Liver (tissue), 9 donors: ENCODE measurements around the gene MCCD1. TPM values are rescaled to one million over a fixed set of nuclear protein-coding genes. Genes with fewer than 3 reads are reported as not detected.

Source experiments
- DNase-seq: peaks from one replicate; pipeline ENCODE4 v3.0.0-alpha.2; 2017; ENCODE audit warnings: low spot score
- H3K27ac ChIP-seq, 2 donors: one replicate each; pipeline ENCODE4 v1.7.0; 2013; ENCODE audit warnings: inconsistent platforms in 2 of 2, low read length in 2 of 2, control low read depth in 1 of 2, low read depth in 1 of 2, mild to moderate bottlenecking in 1 of 2
- H3K27me3 ChIP-seq, 4 donors: one replicate each; pipeline versions ENCODE4 v1.6.1 to v1.7.0; 2013; ENCODE audit warnings: low read length in 3 of 4, inconsistent platforms in 1 of 4, mild to moderate bottlenecking in 1 of 4, moderate library complexity in 1 of 4; ENCODE audit not compliant: control insufficient read depth in 4 of 4, insufficient read depth in 4 of 4
- H3K36me3 ChIP-seq, 4 donors: one replicate each; pipeline versions ENCODE4 v1.6.1 to v1.7.0; 2013; ENCODE audit warnings: low read length in 3 of 4, mild to moderate bottlenecking in 3 of 4, low read depth in 1 of 4, moderate library complexity in 1 of 4; ENCODE audit not compliant: control insufficient read depth in 4 of 4, insufficient read depth in 3 of 4
- H3K4me1 ChIP-seq, 4 donors: one replicate each; pipeline versions ENCODE4 v1.6.1 to v1.7.0; 2013; ENCODE audit warnings: low read length in 3 of 4, mild to moderate bottlenecking in 3 of 4, moderate library complexity in 1 of 4; ENCODE audit not compliant: control insufficient read depth in 4 of 4, insufficient read depth in 4 of 4
- H3K4me3 ChIP-seq, 3 donors: one replicate each; pipeline versions ENCODE4 v1.6.1 to v1.7.0; 2013; ENCODE audit warnings: low read length in 3 of 3, control low read depth in 1 of 3, low read depth in 1 of 3, mild to moderate bottlenecking in 1 of 3
- H3K9ac ChIP-seq, 2 donors: one replicate each; pipeline ENCODE4 v1.7.0; 2013; ENCODE audit warnings: low read length in 2 of 2, mild to moderate bottlenecking in 2 of 2, moderate library complexity in 2 of 2, control low read depth in 1 of 2, low read depth in 1 of 2
- H3K9me3 ChIP-seq, 4 donors: one replicate each; pipeline versions ENCODE4 v1.6.1 to v1.7.0; 2013; ENCODE audit warnings: low read length in 3 of 4; ENCODE audit not compliant: control insufficient read depth in 4 of 4
- ATF3 ChIP-seq: IDR thresholded peaks from 2 replicates; pipeline ENCODE4 v1.6.1; 2016; ENCODE audit warnings: antibody characterized with exemption
- CTCF ChIP-seq: fragments of 150-350 bp; IDR thresholded peaks from 2 replicates; pipeline ENCODE4 v1.5.1; 2017; ENCODE audit warnings: improper control_type of control experiment, low read depth, low read length; ENCODE audit not compliant: missing input control
- EGR1 ChIP-seq, 2 donors: IDR thresholded peaks; 2 replicates each; pipeline ENCODE4 v1.6.1; 2016 to 2018; ENCODE audit warnings: antibody characterized with exemption in 2 of 2, low read depth in 2 of 2
- FOXA1 ChIP-seq: IDR thresholded peaks from 2 replicates; pipeline ENCODE4 v1.6.1; 2016; ENCODE audit warnings: antibody characterized with exemption
- FOXA2 ChIP-seq: IDR thresholded peaks from 2 replicates; pipeline ENCODE4 v1.6.1; 2016; ENCODE audit warnings: antibody characterized with exemption
- GABPA ChIP-seq, 2 donors: IDR thresholded peaks in 1 of 2; conservative IDR thresholded peaks in 1 of 2; 2 replicates each; pipeline ENCODE4 v1.6.1; 2016; ENCODE audit warnings: antibody characterized with exemption in 2 of 2, mild to moderate bottlenecking in 1 of 2, moderate library complexity in 1 of 2
- HNF4A ChIP-seq, 2 donors: conservative IDR thresholded peaks; 2 replicates each; pipeline ENCODE4 v1.6.1; 2016; ENCODE audit warnings: antibody characterized with exemption in 2 of 2, mild to moderate bottlenecking in 2 of 2
- HNF4G ChIP-seq: IDR thresholded peaks from 2 replicates; pipeline ENCODE4 v1.6.1; 2016; ENCODE audit warnings: antibody characterized with exemption
- JUND ChIP-seq, 2 donors: IDR thresholded peaks; 2 replicates each; pipeline ENCODE4 v1.6.1; 2016; ENCODE audit warnings: antibody characterized with exemption in 2 of 2
- MAX ChIP-seq: IDR thresholded peaks from 2 replicates; pipeline ENCODE4 v1.6.1; 2016; ENCODE audit warnings: antibody characterized with exemption
- NR2F2 ChIP-seq: IDR thresholded peaks from 2 replicates; pipeline ENCODE4 v1.6.1; 2016; ENCODE audit warnings: antibody characterized with exemption
- RAD21 ChIP-seq, 2 donors: IDR thresholded peaks; 2 replicates each; pipeline ENCODE4 v1.6.1; 2016; ENCODE audit warnings: antibody characterized with exemption in 2 of 2, mild to moderate bottlenecking in 2 of 2
- REST ChIP-seq: IDR thresholded peaks from 2 replicates; pipeline ENCODE4 v1.6.1; 2016; ENCODE audit warnings: antibody characterized with exemption, mild to moderate bottlenecking
- RXRA ChIP-seq, 2 donors: IDR thresholded peaks; 2 replicates each; pipeline ENCODE4 v1.6.1; 2017 to 2018; ENCODE audit warnings: antibody characterized with exemption in 2 of 2, mild to moderate bottlenecking in 1 of 2
- SP1 ChIP-seq: IDR thresholded peaks from 2 replicates; pipeline ENCODE4 v1.6.1; 2018; ENCODE audit warnings: antibody characterized with exemption, mild to moderate bottlenecking
- TAF1 ChIP-seq: conservative IDR thresholded peaks from 2 replicates; pipeline ENCODE4 v1.6.1; 2016; ENCODE audit warnings: antibody characterized with exemption, mild to moderate bottlenecking
- YY1 ChIP-seq: IDR thresholded peaks from 2 replicates; pipeline ENCODE4 v1.6.1; 2016; ENCODE audit warnings: antibody characterized with exemption, mild to moderate bottlenecking
- ZBTB33 ChIP-seq: IDR thresholded peaks from 2 replicates; pipeline ENCODE4 v1.6.1; 2016; ENCODE audit warnings: antibody characterized with exemption
- WGBS: extraction: QIAGEN DNeasy Blood & Tissue Kit; methylation state at CpG from one replicate; pipeline ENCODE4 v1.1.7; 2013; 5-methylcytosine and 5-hydroxymethylcytosine counted together
- polyA plus RNA-seq, 2 donors: library from polyadenylated mRNA; stranded (reverse) in 1 of 2; unstranded in 1 of 2; fragments of 200-250 nt in 1 of 2; fragments of >200 nt in 1 of 2; fragmentation: Nextera tagmentation in 1 of 2; extraction: Ambion mirVana in 1 of 2; gene quantifications; one replicate each; pipeline versions ENCODE4 v1.2.1 to v1.2.3, GENCODE V29; 2013 to 2015
- total RNA-seq, 2 donors: library from RNA; depleted of rRNA; stranded (reverse); fragments of >200 nt; gene quantifications; one replicate each; pipeline ENCODE4 v1.2.3, GENCODE V29; 2014
- donor health status: healthy.
- donor health status: healthy.
- donor health status: healthy.
- donor health status: healthy.
- donor health status: healthy.

MCCD1 gene
- total and polyA plus RNA-seq, 4 donors = 0.56 TPM; not detected in 3

- 91% methylated on average over 6 of the region's 6 CpGs for WGBS
- H3K4me3 ChIP-seq = no peak overlapping the region
- no peaks in the 10 kb centered on the region for H3K9me3 ChIP-seq
- peaks cover 28 to 81% (median 68%) of the 10 kb centered on the region in 4 donors for H3K36me3 ChIP-seq
- no peak for DNase-seq
- no peak overlapping the region for H3K27ac ChIP-seq
- no peak for TF ChIP-seq REST
- TF ChIP-seq RAD21 (IDR thresholded peaks at IDR 0.05) = no peak
- TF ChIP-seq FOXA1 = no peak
- TF ChIP-seq EGR1 (IDR thresholded peaks at IDR 0.05; ENCODE audit: low read depth in 2 of 2) = no peak
- no peak for TF ChIP-seq NR2F2
- TF ChIP-seq JUND (IDR thresholded peaks at IDR 0.05) = no peak
- TF ChIP-seq TAF1 = no peak
- no peak for TF ChIP-seq YY1
- TF ChIP-seq CTCF = no peak
- no peak for TF ChIP-seq MAX
- TF ChIP-seq HNF4G = no peak
- TF ChIP-seq ATF3 = no peak
- TF ChIP-seq SP1 = no peak
- no peak for TF ChIP-seq FOXA2
- TF ChIP-seq RXRA (IDR thresholded peaks at IDR 0.05) = no peak
- TF ChIP-seq ZBTB33 = no peak
- TF ChIP-seq HNF4A (conservative IDR thresholded peaks at IDR 0.05) = no peak
- no peak for TF ChIP-seq GABPA (IDR thresholded peaks at IDR 0.05 in 1 of 2, conservative IDR thresholded peaks at IDR 0.05 in 1 of 2)
- peaks cover 2 to 9% (median 6%) of the 10 kb centered on the region in 4 donors for H3K4me1 ChIP-seq
- H3K9ac ChIP-seq = no peak overlapping the region
- no peaks in the 10 kb centered on the region for H3K27me3 ChIP-seq
Observed at GRCh38 chr6:31534011-31534410, 5.2 kb downstream of the MCCD1 start.
